A673 (cell line): ENCODE results near the gene MCM9.

Experiments used
- CTCF ChIP-seq: fragments of 300-800, 200-600 bp; sonication (generic); conservative IDR thresholded peaks from 2 replicates; pipeline ENCODE4 v1.5.1; 2017; ENCODE audit warnings: low read depth, mild to moderate bottlenecking, antibody characterized with exemption, low read length, moderate library complexity, mixed read lengths
- EZH2 ChIP-seq: fragments of 200-600 bp; sonication (generic); IDR thresholded peaks from 2 replicates; pipeline ENCODE4 v1.6.1; 2017; ENCODE audit warnings: borderline replicate concordance, low read depth, mild to moderate bottlenecking, mixed read lengths, antibody characterized with exemption, low read length; ENCODE audit not compliant: poor library complexity, severe bottlenecking

- TF ChIP-seq EZH2 (no peak), CTCF (no peak)
Observed at GRCh38 chr6:118872318-118872717, 62.6 kb downstream of the MCM9 start.
